Measurements from ENCODE around the gene PLEKHB1.
"Not testable (repeated sequence)": the region's sequence is repeated elsewhere in the genome, so short reads cannot be mapped to it uniquely, and the experiment has no call there.

Gene PLEKHB1

GRCh38 chr11:73676552-73676951 lies 30.2 kb downstream of the PLEKHB1 start:
- DNase-seq (ENCODE audit: low spot score), result not testable (repeated sequence)

- no peak for DNase-seq (ENCODE audit: low spot score)
These were observed 34.3 kb downstream of the PLEKHB1 start for GRCh38 chr11:73680687-73681086.

GRCh38 chr11:73693899-73694525 lies 47.6 kb downstream of the PLEKHB1 start:
- DNase-seq (ENCODE audit: low spot score), result no peak

GRCh38 chr11:73705053-73705452 lies 58.7 kb downstream of the PLEKHB1 start:
- DNase-seq (ENCODE audit: low spot score), result no peak

- no peak for DNase-seq (ENCODE audit: low spot score)
These were observed 64.6 kb downstream of the PLEKHB1 start for GRCh38 chr11:73710964-73711363.
